K562 (cell line): ENCODE data around the gene MACF1. TPM values are rescaled to one million over a fixed set of nuclear protein-coding genes. Genes with fewer than 3 reads are reported as not detected.
A peak's percentile ranks its signal among the peaks of the same experiment; 100 is the strongest.

Experiments used
- CREB3 ChIP-seq: fragments of 450-650 bp; conservative IDR thresholded peaks from 2 replicates; pipeline ENCODE4 v1.6.1; 2016; ENCODE audit warnings: missing genetic modification characterization, low read depth, mild to moderate bottlenecking, missing compliant biosample characterization, moderate library complexity
- GTF2E2 ChIP-seq: fragments of 200-800 bp; sonication (Bioruptor generic); IDR thresholded peaks from 2 replicates; pipeline ENCODE4 v1.6.1; 2016; ENCODE audit warnings: missing genetic modification characterization, missing compliant biosample characterization
- HNRNPL ChIP-seq: fragments of 200-400 bp; formaldehyde crosslinking; IDR thresholded peaks from 2 replicates; pipeline ENCODE4 v1.6.1; 2017; ENCODE audit warnings: low read depth, mild to moderate bottlenecking, low read length
- HNRNPUL1 ChIP-seq: fragments of 200-400 bp; formaldehyde crosslinking; IDR thresholded peaks from 2 replicates; pipeline ENCODE4 v1.6.1; 2017; ENCODE audit warnings: low read length
- HOXB6 ChIP-seq: fragments of 250-450 bp; sonication (Bioruptor Pico); IDR thresholded peaks from 2 replicates; pipeline ENCODE4 v1.5.1; 2022; ENCODE audit warnings: mild to moderate bottlenecking, borderline replicate concordance
- JUN ChIP-seq, 2 experiments: sonication (generic) in 1 of 2; formaldehyde crosslinking in 1 of 2; IDR thresholded peaks; 2 replicates each; pipeline versions ENCODE4 v1.6.1 to v1.8.0; 2012 to 2022; ENCODE audit warnings: borderline replicate concordance in 2 of 2, mild to moderate bottlenecking in 2 of 2, improper control_type of control experiment in 1 of 2, low read depth in 1 of 2, low read length in 1 of 2, missing genetic modification reagents in 1 of 2
- MLLT1 ChIP-seq, 2 experiments: fragments of 450-650 bp; IDR thresholded peaks; 2 replicates each; pipeline ENCODE4 v1.6.1; 2016
- RB1 ChIP-seq: fragments of 450-650 bp; IDR thresholded peaks from 2 replicates; pipeline ENCODE4 v1.6.1; 2017; ENCODE audit warnings: low read depth, mild to moderate bottlenecking
- RBM15 ChIP-seq: fragments of 200-400 bp; formaldehyde crosslinking; IDR thresholded peaks from 2 replicates; pipeline ENCODE4 v1.6.1; 2018; ENCODE audit warnings: mild to moderate bottlenecking, low read length, moderate library complexity; ENCODE audit not compliant: insufficient read depth
- RFX5 ChIP-seq: IDR thresholded peaks from 2 replicates; pipeline ENCODE4 v1.6.1; 2011; ENCODE audit warnings: low read depth, mild to moderate bottlenecking, improper control_type of control experiment, low read length
- ZNF280B ChIP-seq: fragments of 250-450 bp; sonication (Bioruptor Pico); IDR thresholded peaks from 2 replicates; pipeline ENCODE4 v1.5.1; 2021; ENCODE audit warnings: mild to moderate bottlenecking
- ZNF316 ChIP-seq: fragments of 450-650 bp; IDR thresholded peaks from 2 replicates; pipeline ENCODE4 v1.6.1; 2016
- ZNF583 ChIP-seq: fragments of 250-450 bp; sonication (Bioruptor Pico); IDR thresholded peaks from 2 replicates; pipeline ENCODE4 v1.4.0; 2020
- ZNF668 ChIP-seq: fragments of 250-450 bp; sonication (Bioruptor Pico); IDR thresholded peaks from 2 replicates; pipeline ENCODE4 v1.8.0; 2022; ENCODE audit warnings: mild to moderate bottlenecking, inconsistent platforms
- ZNF780A ChIP-seq: fragments of 250-450 bp; sonication (Bioruptor Pico); IDR thresholded peaks from 2 replicates; pipeline ENCODE4 v1.5.0; 2021; ENCODE audit warnings: mild to moderate bottlenecking
- polyA plus RNA-seq, 8 experiments: library from polyadenylated mRNA; depleted of rRNA in 4 of 8; stranded (reverse) in 5 of 8; unstranded in 3 of 8; fragments of >200 nt; fragmentation: Nextera tagmentation in 2 of 8; fragmentation: Illumina TruSeq in 1 of 8; extraction: Ambion mirVana in 2 of 8; extraction: Trizol in 1 of 8; gene quantifications; 2 replicates each; pipeline versions ENCODE4 v1.2.1 to v1.2.3, GENCODE V29; 2011 to 2014; ENCODE audit warnings: inconsistent platforms in 1 of 8, missing spikeins in 1 of 8
- total RNA-seq, 7 experiments: library from RNA; depleted of rRNA in 6 of 7; stranded (reverse); fragments of >200 nt in 6 of 7; fragmentation: Illumina TruSeq in 2 of 7; extraction: Trizol in 2 of 7; gene quantifications; 2 replicates each; pipeline versions ENCODE4 v1.2.1 to v1.2.3, GENCODE V29; 2011 to 2021; ENCODE audit warnings: low replicate concordance in 1 of 7
- TF ChIP-seq, protein P1 (sequence below): fragments of 450-650 bp; IDR thresholded peaks from 2 replicates; pipeline ENCODE4 v1.6.1; 2017; ENCODE audit warnings: antibody characterized with exemption
- TF ChIP-seq, protein P2 (sequence below): fragments of 250-450 bp; sonication (Bioruptor Pico); IDR thresholded peaks from 2 replicates; pipeline ENCODE4 v1.4.0; 2020; ENCODE audit warnings: mild to moderate bottlenecking

MACF1 gene
- total and polyA plus RNA-seq, 9 of the 15 experiments (the other 6 are each of a cell fraction or from before 2014, with no cell fraction given): 13.2 to 232 (median 112) TPM

- TF ChIP-seq JUN (IDR thresholded peaks at IDR 0.05; ENCODE audit: borderline replicate concordance, low read depth, low read length) (no peak), JUN (CRISPR knock-in tag; IDR thresholded peaks at IDR 0.05; ENCODE audit: borderline replicate concordance) (no peak), HNRNPUL1 (no peak), CREB3 (tag) (no peak), HNRNPL (no peak), ZNF780A (CRISPR knock-in tag) (0 out of 2 replicates have a peak, but pooled peaks have one; percentile 8), RBM15 (no peak), GTF2E2 (peak; percentile 74), ZNF316 (peak; percentile 84), ZNF668 (CRISPR knock-in tag) (no peak), RFX5 (no peak), MLLT1 (IDR thresholded peaks at IDR 0.05) (0 out of 4 replicates have a peak, but pooled peaks of 1 of the 2 experiments have one; percentile 27), RB1 (0 out of 2 replicates have a peak, but pooled peaks have one; percentile 13), ZNF280B (no peak), ZNF583 (CRISPR knock-in tag) (0 out of 2 replicates have a peak, but pooled peaks have one; percentile 19), HOXB6 (CRISPR knock-in tag) (no peak)
- TF ChIP-seq, protein P1, sequence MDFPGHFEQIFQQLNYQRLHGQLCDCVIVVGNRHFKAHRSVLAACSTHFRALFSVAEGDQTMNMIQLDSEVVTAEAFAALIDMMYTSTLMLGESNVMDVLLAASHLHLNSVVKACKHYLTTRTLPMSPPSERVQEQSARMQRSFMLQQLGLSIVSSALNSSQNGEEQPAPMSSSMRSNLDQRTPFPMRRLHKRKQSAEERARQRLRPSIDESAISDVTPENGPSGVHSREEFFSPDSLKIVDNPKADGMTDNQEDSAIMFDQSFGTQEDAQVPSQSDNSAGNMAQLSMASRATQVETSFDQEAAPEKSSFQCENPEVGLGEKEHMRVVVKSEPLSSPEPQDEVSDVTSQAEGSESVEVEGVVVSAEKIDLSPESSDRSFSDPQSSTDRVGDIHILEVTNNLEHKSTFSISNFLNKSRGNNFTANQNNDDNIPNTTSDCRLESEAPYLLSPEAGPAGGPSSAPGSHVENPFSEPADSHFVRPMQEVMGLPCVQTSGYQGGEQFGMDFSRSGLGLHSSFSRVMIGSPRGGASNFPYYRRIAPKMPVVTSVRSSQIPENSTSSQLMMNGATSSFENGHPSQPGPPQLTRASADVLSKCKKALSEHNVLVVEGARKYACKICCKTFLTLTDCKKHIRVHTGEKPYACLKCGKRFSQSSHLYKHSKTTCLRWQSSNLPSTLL: no peak
- TF ChIP-seq, protein P2, sequence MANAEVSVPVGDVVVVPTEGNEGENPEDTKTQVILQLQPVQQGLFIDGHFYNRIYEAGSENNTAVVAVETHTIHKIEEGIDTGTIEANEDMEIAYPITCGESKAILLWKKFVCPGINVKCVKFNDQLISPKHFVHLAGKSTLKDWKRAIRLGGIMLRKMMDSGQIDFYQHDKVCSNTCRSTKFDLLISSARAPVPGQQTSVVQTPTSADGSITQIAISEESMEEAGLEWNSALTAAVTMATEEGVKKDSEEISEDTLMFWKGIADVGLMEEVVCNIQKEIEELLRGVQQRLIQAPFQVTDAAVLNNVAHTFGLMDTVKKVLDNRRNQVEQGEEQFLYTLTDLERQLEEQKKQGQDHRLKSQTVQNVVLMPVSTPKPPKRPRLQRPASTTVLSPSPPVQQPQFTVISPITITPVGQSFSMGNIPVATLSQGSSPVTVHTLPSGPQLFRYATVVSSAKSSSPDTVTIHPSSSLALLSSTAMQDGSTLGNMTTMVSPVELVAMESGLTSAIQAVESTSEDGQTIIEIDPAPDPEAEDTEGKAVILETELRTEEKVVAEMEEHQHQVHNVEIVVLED (CRISPR knock-in tag): no peak
Measured at GRCh38 chr1:39205102-39205780, 746 bp downstream of the MACF1 start (continued).
